HepG2 (cell line): ENCODE results near the gene RCBTB2. TPM values are rescaled to one million over a fixed set of nuclear protein-coding genes. Genes with fewer than 3 reads are reported as not detected.

Source experiments
- ATAC-seq: fragments of 200-7000 bp; cut with Tn5 transposase; 3 replicates; pipeline ENCODE4 v1.9.1; 2020; ENCODE audit warnings: mild to moderate bottlenecking, moderate library complexity
- BruUV-seq: library from RNA; stranded (reverse); fragments of 400-500 nt; replicated peaks from 2 replicates; lab custom pipeline; 2021; lab: Mats Ljungman, UMichigan
- CTCF ChIA-PET: fragments of 300-600 bp; formaldehyde crosslinking; extraction: SDS; loops from one replicate; lab custom pipeline; 2021; ENCODE audit warnings: low total read pairs, inconsistent platforms, low intra/inter-chr PET ratio; lab: Yijun Ruan, JAX
- POLR2A ChIA-PET: fragments of 350-600 bp; sonication (Branson Sonifier 250); formaldehyde crosslinking; loops from one replicate; lab custom pipeline; 2020; ENCODE audit warnings: antibody characterized with exemption, inconsistent platforms; lab: Yijun Ruan, JAX
- DNase-seq: peaks from one replicate; pipeline ENCODE4 v3.0.0-alpha.2; 2015; ENCODE audit warnings: low spot score
- FAIRE-seq: peaks from 3 replicates; lab custom pipeline; 2011; peaks lifted over from hg19 to GRCh38; lab: Jason Lieb, UNC
- H2AFZ ChIP-seq: one replicate; pipeline ENCODE4 v1.6.1; 2011; ENCODE audit warnings: low read length, inconsistent platforms
- H3K27ac ChIP-seq: fragments of 300-600 bp; 3 replicates; pipeline ENCODE4 v1.8.0; 2011; ENCODE audit warnings: mixed run types, mild to moderate bottlenecking, mixed read lengths, low read length, inconsistent platforms; ENCODE audit not compliant: insufficient read depth; ENCODE audit errors: extremely low read length
- H3K27me3 ChIP-seq, 2 experiments: fragments of 200-600 bp in 1 of 2; 2 replicates in 1 of 2; 3 replicates in 1 of 2; pipeline versions ENCODE4 v1.6.0 to v1.8.0; 2011; ENCODE audit warnings: low read length in 2 of 2, mild to moderate bottlenecking in 2 of 2, moderate library complexity in 2 of 2, inconsistent platforms in 1 of 2; ENCODE audit not compliant: insufficient read depth in 2 of 2, control insufficient read depth in 1 of 2
- H3K36me3 ChIP-seq, 2 experiments: fragments of 200-600 bp in 1 of 2; replicated peaks in 1 of 2; 2 replicates in 1 of 2; 3 replicates in 1 of 2; pipeline versions ENCODE4 v1.5.1 to v1.8.0; 2011; ENCODE audit warnings: low read length in 2 of 2, inconsistent platforms in 1 of 2; ENCODE audit not compliant: insufficient read depth in 2 of 2, control insufficient read depth in 1 of 2
- H3K4me1 ChIP-seq: 2 replicates; pipeline ENCODE4 v1.5.1; 2012; ENCODE audit warnings: low read length, inconsistent platforms; ENCODE audit not compliant: insufficient read depth
- H3K4me2 ChIP-seq: 2 replicates; pipeline ENCODE4 v1.6.0; 2011; ENCODE audit warnings: low read depth, low read length, inconsistent platforms
- H3K4me3 ChIP-seq, 3 experiments: fragments of 200-600 bp in 1 of 3; sonication (generic), shearing (Covaris generic) in 1 of 3; replicated peaks in 1 of 3; 2 replicates each; pipeline ENCODE4 v1.5.1; 2011 to 2016; ENCODE audit warnings: low read length in 3 of 3, inconsistent platforms in 2 of 3, low read depth in 2 of 3, mild to moderate bottlenecking in 2 of 3, control low read depth in 1 of 3, mixed read lengths in 1 of 3; ENCODE audit not compliant: insufficient read depth in 1 of 3
- H3K79me2 ChIP-seq: one replicate; pipeline ENCODE4 v1.6.1; 2011; ENCODE audit warnings: low read length, inconsistent platforms; ENCODE audit not compliant: insufficient read depth
- H3K9ac ChIP-seq: 2 replicates; pipeline ENCODE4 v1.6.0; 2011; ENCODE audit warnings: mild to moderate bottlenecking, low read depth, low read length, inconsistent platforms; ENCODE audit not compliant: insufficient read depth
- H3K9me3 ChIP-seq: 2 replicates; pipeline ENCODE4 v1.5.1; 2012; ENCODE audit warnings: mild to moderate bottlenecking, low read length
- H4K20me1 ChIP-seq: 2 replicates; pipeline ENCODE4 v1.6.0; 2011; ENCODE audit warnings: inconsistent platforms, mild to moderate bottlenecking, low read length, moderate library complexity; ENCODE audit not compliant: insufficient read depth
- ASH2L ChIP-seq: fragments of 300-600, 200-600 bp; sonication (generic); IDR thresholded peaks from 2 replicates; pipeline ENCODE4 v1.7.0; 2017; ENCODE audit warnings: low read depth, mild to moderate bottlenecking, moderate library complexity, mixed read lengths, low read length; ENCODE audit not compliant: insufficient read length
- FIP1L1 ChIP-seq: fragments of 200-400 bp; formaldehyde crosslinking; IDR thresholded peaks from 2 replicates; pipeline ENCODE4 v1.6.1; 2018; ENCODE audit warnings: low read depth, mild to moderate bottlenecking, low read length, moderate library complexity, borderline replicate concordance; ENCODE audit not compliant: insufficient read depth
- FOSL1 ChIP-seq: sonication (generic); formaldehyde crosslinking; IDR thresholded peaks from 2 replicates; pipeline ENCODE4 v1.9.0; 2021; ENCODE audit warnings: missing genetic modification reagents, borderline replicate concordance
- IRX3 ChIP-seq: sonication (generic); formaldehyde crosslinking; IDR thresholded peaks from 2 replicates; pipeline ENCODE4 v1.8.1; 2023; ENCODE audit warnings: mild to moderate bottlenecking, low read depth, missing genetic modification reagents, borderline replicate concordance
- PBX2 ChIP-seq: IDR thresholded peaks from 2 replicates; pipeline ENCODE4 v1.6.1; 2016; ENCODE audit warnings: control low read depth
- SNAI1 ChIP-seq: sonication (generic); formaldehyde crosslinking; IDR thresholded peaks from 2 replicates; pipeline ENCODE4 v1.5.0; 2020; ENCODE audit warnings: mild to moderate bottlenecking, missing genetic modification reagents, borderline replicate concordance
- ZBTB3 ChIP-seq: sonication (generic); formaldehyde crosslinking; IDR thresholded peaks from 2 replicates; pipeline ENCODE4 v1.4.0; 2020; ENCODE audit warnings: low read depth, mild to moderate bottlenecking, moderate library complexity, missing genetic modification reagents, borderline replicate concordance
- ZMAT3 ChIP-seq: sonication (generic); formaldehyde crosslinking; conservative IDR thresholded peaks from 2 replicates; pipeline ENCODE4 v1.7.0; 2021; ENCODE audit warnings: missing genetic modification reagents
- ZNF34 ChIP-seq: sonication (generic); formaldehyde crosslinking; IDR thresholded peaks from 2 replicates; pipeline ENCODE4 v1.4.0; 2020; ENCODE audit warnings: mild to moderate bottlenecking, missing genetic modification reagents, borderline replicate concordance
- ZNF570 ChIP-seq: sonication (generic); formaldehyde crosslinking; IDR thresholded peaks from 2 replicates; pipeline ENCODE4 v1.4.0; 2020; ENCODE audit warnings: mild to moderate bottlenecking, missing genetic modification reagents, borderline replicate concordance
- ZNF782 ChIP-seq: sonication (generic); formaldehyde crosslinking; IDR thresholded peaks from 2 replicates; pipeline ENCODE4 v1.4.0; 2020; ENCODE audit warnings: missing genetic modification reagents, mild to moderate bottlenecking, borderline replicate concordance
- WGBS: methylation state at CpG from one replicate; pipeline ENCODE4 v1.1.6; 2017; ENCODE audit warnings: low lambda C conversion rate; 5-methylcytosine and 5-hydroxymethylcytosine counted together
- in situ Hi-C: cut with HindIII; loops from 2 replicates; pipeline ENCODE4 v1.10.0; 2017; ENCODE audit warnings: low pct_unique_long_range_greater_than_20kb; ENCODE audit not compliant: extremely low pct_ligation_motif_present
- intact Hi-C: fragments of 100-400 bp; cut with micrococcal nuclease; formaldehyde crosslinking; loops from one replicate; pipeline ENCODE4 v1.10.0; 2022; ENCODE audit not compliant: unreplicated experiment
- polyA plus RNA-seq, 8 experiments: library from polyadenylated mRNA; depleted of rRNA in 3 of 8; stranded (reverse) in 7 of 8; unstranded in 1 of 8; fragments of >200 nt; fragmentation: Illumina TruSeq in 4 of 8; extraction: Trizol in 4 of 8; gene quantifications; 2 replicates each; pipeline versions ENCODE4 v1.2.1 to v1.2.3, GENCODE V29; 2011 to 2016; ENCODE audit warnings: low read depth in 4 of 8, missing spikeins in 1 of 8, mixed read lengths in 1 of 8; ENCODE audit not compliant: insufficient read depth in 1 of 8
- total RNA-seq, 5 experiments: library from RNA; depleted of rRNA; stranded (reverse); fragments of >200 nt; fragmentation: Illumina TruSeq; extraction: Trizol; gene quantifications; 2 replicates each; pipeline ENCODE4 v1.2.3, GENCODE V29; 2016; ENCODE audit warnings: low read depth in 1 of 5

Gene RCBTB2
- total and polyA plus RNA-seq, 2 of the 13 experiments (the other 11 are each of a cell fraction or from before 2014, with no cell fraction given): 1.9 to 2.7 TPM

GRCh38 chr13:48493851-48494250 is 39.0 kb downstream of the RCBTB2 start (continued):
- TF ChIP-seq IRX3 (CRISPR knock-in tag): no peak
- no peak for TF ChIP-seq FIP1L1

GRCh38 chr13:48493066-48493765 is 39.7 kb downstream of the RCBTB2 start:
- FAIRE-seq: no peak
- Histone ChIP-seq H3K4me2 (no peak overlapping the region), H3K27me3 (no peaks in the 10 kb centered on the region), H3K27ac (no peak overlapping the region), H4K20me1 (no peaks in the 10 kb centered on the region), H2AFZ (no peak overlapping the region), H3K4me3 (no peak overlapping the region), H3K9ac (no peak overlapping the region), H3K79me2 (no peaks in the 10 kb centered on the region), H3K4me1 (peaks cover 23% of the 10 kb centered on the region), H3K9me3 (no peaks in the 10 kb centered on the region), H3K36me3 (no peaks in the 10 kb centered on the region)
- DNase-seq: no peak
- intact Hi-C loops: no loop called here
- CTCF ChIA-PET: no interaction called here
- ATAC-seq: no peak; the same call in 2 of the 3 replicates
- BruUV-seq: no TSS peak
- WGBS: 84% methylated on average over 4 of the region's 4 CpGs
- TF ChIP-seq ZNF782 (CRISPR knock-in tag) (no peak), PBX2 (CRISPR knock-in tag) (no peak), SNAI1 (no peak), ZNF570 (no peak), FOSL1 (CRISPR knock-in tag) (no peak), ZMAT3 (CRISPR knock-in tag) (no peak), ZBTB3 (CRISPR knock-in tag) (no peak), ASH2L (no peak), ZNF34 (CRISPR knock-in tag) (no peak)
- in situ Hi-C loops: no loop called here
- POLR2A ChIA-PET: no interaction called here
